Mucosa of descending colon (tissue), 3 donors: ENCODE results near the gene DHX34. TPM values are rescaled to one million over a fixed set of nuclear protein-coding genes. Genes with fewer than 3 reads are reported as not detected.

Experiments
- ATAC-seq: fragments of 200-7000 bp; cut with Tn5 transposase; one replicate; pipeline ENCODE4 v1.9.1; 2020; ENCODE audit warnings: mild to moderate bottlenecking, moderate library complexity
- DNase-seq, 3 donors: peaks; one replicate each; pipeline ENCODE4 v3.0.0-alpha.2; 2020
- H3K36me3 ChIP-seq: fragments of 200-600 bp; one replicate; pipeline ENCODE4 v1.8.0; 2021; ENCODE audit warnings: low read depth, mild to moderate bottlenecking
- H3K4me1 ChIP-seq: fragments of 200-600 bp; one replicate; pipeline ENCODE4 v1.8.0; 2021; ENCODE audit warnings: low read depth, mild to moderate bottlenecking
- H3K4me3 ChIP-seq: fragments of 200-600 bp; one replicate; pipeline ENCODE4 v1.8.0; 2021; ENCODE audit warnings: mild to moderate bottlenecking
- H3K9me3 ChIP-seq: fragments of 200-600 bp; one replicate; pipeline ENCODE4 v1.8.0; 2021; ENCODE audit warnings: mild to moderate bottlenecking
- intact Hi-C, 2 donors: fragments of 100-400 bp; cut with DNase I in 1 of 2; cut with micrococcal nuclease in 1 of 2; formaldehyde crosslinking; loops; one replicate each; pipeline versions ENCODE4 v1.11.0 to v1.11.1; 2022; cut with DNase I, micrococcal nuclease
- total RNA-seq, 3 donors: library from RNA; stranded (reverse); fragmentation: NEBNext Ultra II Directional in 2 of 3; extraction: Animal tissue kit (Norgen Biotek cat#: 25700) in 2 of 3; gene quantifications; one replicate each; pipeline versions ENCODE4 v1.2.1 to v1.2.4, GENCODE V29; 2021 to 2023
- TF ChIP-seq, protein P1 (sequence below): fragments of 200-600 bp; IDR thresholded peaks from one replicate; pipeline ENCODE4 v1.8.0; 2022; ENCODE audit warnings: antibody characterized with exemption, mild to moderate bottlenecking
- donor health status: DM: no; HTN: no; CAD: no; lungs with moderate emphysema.
- donor health status: DM: no; HTN: no; CAD: no.
- donor health status: DM: no; HTN: yes; CAD: no.

The DHX34 gene
- total RNA-seq, 3 donors from 2014 or later: 8.7 to 12.3 (median 11.0) TPM

DNA sequence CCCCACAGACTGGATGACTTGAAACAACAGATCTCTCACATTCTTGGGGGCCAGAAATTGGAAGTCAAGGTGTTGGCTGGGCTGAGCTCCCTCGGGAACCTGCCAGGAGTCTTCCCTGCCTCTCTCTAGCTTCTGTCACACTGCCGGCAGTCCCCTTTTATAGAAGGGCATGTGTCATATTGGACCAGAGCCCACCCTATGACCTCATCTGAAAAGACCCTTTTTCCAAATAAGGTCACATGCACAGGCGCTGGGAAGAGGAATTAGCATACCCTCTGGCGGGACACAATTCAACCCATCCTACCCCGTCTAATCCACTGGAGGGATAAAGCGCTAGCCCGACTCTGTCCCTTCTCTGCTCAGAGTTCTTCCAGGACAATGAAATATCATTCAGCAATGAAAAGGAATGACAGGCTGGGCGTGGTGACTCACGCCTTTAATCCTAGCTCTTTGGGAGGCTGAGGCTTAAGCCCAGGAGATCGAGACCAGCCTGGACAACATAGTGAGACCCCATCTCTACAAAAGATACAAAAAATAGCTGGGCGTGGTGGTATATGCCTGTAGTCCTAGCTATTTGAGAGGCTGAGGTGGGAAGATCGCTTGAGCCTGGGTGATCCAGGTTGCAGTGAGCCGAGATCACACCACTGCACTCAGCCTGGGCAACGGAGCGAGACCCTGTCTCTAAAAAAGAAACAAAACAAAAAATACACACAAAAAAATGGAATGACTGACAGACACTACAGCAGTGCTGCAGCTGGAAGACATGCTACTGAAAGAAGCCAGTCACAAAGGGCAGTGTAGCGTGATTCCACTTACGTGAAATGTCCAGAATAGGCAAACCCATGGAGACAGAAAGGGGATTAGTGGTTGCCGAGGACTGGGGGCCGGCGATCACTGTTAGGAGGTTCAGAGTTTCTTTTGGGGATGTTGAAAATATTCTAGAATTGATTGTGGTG is 41.7 kb downstream of the DHX34 start:
- no peaks in the 10 kb centered on the region for H3K36me3 ChIP-seq
- no peak overlapping the region for H3K4me3 ChIP-seq
- ATAC-seq (no peak), DNase-seq (no peak)
- TF ChIP-seq, protein P1, sequence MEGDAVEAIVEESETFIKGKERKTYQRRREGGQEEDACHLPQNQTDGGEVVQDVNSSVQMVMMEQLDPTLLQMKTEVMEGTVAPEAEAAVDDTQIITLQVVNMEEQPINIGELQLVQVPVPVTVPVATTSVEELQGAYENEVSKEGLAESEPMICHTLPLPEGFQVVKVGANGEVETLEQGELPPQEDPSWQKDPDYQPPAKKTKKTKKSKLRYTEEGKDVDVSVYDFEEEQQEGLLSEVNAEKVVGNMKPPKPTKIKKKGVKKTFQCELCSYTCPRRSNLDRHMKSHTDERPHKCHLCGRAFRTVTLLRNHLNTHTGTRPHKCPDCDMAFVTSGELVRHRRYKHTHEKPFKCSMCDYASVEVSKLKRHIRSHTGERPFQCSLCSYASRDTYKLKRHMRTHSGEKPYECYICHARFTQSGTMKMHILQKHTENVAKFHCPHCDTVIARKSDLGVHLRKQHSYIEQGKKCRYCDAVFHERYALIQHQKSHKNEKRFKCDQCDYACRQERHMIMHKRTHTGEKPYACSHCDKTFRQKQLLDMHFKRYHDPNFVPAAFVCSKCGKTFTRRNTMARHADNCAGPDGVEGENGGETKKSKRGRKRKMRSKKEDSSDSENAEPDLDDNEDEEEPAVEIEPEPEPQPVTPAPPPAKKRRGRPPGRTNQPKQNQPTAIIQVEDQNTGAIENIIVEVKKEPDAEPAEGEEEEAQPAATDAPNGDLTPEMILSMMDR: no peak
- H3K9me3 ChIP-seq: no peaks in the 10 kb centered on the region
- intact Hi-C loops: no loop called here
- H3K4me1 ChIP-seq: no peaks in the 10 kb centered on the region

DNA sequence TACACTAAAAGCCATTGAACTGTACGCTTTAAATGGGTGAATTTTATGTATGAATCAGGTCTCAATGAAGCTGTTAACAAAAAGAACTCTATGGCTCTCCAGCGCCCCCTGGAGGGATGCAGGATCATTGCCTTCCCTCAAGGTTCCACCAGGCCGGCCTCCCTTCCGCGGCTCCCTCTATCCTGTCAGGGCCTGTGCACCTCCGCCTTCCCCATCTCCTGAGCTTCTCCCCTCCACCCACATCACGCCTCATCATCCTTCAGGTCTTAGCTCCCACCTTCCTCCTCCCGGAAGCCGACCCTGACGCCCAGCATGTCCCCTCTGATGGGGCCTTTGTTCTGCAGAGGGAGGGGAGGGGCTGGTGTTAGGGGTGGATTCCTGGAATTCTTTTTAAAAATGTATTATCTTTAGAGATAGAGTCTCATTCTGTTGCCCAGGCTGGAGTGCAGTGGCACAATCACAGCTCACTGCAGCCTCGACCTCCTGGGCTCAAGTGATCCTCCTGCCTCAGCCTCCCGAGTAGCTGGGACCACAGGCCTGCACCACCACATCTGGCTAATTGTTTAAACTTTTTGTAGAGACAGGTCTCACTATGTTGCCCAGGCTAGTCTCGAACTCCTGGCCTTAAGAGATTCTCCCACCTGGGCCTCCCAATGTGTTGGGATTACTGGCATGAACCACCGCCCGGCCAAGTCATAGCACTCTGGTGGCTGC is 42.6 kb downstream of the DHX34 start:
- intact Hi-C loops: no loop called here
- no peak overlapping the region for H3K4me3 ChIP-seq
- DNase-seq: peak; percentile 71 to 80 (median 75)
- H3K4me1 ChIP-seq: no peaks in the 10 kb centered on the region
- TF ChIP-seq, protein P1: peak; percentile 77
- no peaks in the 10 kb centered on the region for H3K9me3 ChIP-seq
- no peaks in the 10 kb centered on the region for H3K36me3 ChIP-seq
- peak; percentile 91 for ATAC-seq

DNA sequence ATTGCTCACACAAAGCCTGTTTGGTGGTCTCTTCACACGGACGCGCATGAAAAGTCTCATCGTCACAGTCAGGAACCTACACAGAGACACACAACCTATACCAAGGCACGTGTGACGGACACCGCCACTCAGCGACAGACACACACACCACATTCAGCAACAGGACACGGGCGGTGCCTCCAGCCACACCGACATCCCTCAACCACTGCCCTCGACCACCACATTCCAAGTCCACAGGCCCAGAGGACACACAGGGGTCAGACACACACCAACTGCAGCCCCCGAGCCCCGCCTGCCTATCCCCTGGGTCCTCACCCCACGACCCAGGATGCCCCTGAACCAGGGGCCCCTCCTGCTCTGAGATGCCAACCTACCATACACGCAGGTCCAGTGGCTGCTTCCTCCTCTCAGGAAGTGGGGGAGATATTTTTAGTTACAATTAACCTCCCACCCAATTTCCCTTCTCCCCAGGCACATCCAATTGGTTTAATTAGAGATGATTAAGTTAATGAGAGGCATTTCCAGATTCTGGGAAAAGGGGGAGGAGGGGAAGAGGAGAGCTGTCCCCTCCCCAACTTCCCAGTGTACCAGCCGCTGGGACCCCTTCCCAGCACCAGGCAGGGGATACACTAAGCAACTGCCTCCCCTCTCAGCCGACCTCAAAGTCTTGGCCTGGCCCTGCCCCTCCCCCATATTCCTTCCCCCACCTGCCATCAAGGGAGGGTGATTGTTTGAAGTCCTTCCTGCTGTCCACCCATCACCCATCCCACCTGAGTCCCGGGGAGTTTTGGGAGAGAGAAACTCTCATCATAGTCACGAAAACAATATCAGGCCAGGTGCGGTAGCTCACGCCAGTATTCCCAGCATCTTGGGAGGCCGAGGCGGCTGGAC is 49.8 kb downstream of the DHX34 start:
- no peak for ATAC-seq
- H3K4me3 ChIP-seq: no peak overlapping the region

DNA sequence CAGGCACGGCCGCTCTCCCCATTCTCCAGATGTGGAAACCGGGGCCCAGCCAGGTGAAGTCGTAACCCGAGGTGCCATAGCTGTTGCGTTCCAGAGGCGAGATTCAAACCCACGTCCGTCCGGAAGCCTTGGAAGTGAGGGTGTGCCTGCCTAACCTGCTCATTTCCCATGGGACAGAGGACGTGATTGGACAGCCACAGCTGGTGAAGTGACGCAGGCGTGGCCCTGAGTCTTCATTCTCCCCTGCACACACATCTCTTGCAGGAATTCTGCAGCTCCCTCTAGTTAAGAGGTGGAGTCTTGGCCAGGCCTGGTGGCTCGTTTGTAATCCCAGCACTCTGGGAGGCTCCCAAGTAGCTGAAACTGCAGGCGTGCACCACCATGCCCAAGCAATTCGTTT is 53.4 kb downstream of the DHX34 start:
- H3K4me3 ChIP-seq: no peak overlapping the region
- ATAC-seq (no peak), DNase-seq (no peak)
- no peaks in the 10 kb centered on the region for H3K36me3 ChIP-seq
- no peaks in the 10 kb centered on the region for H3K9me3 ChIP-seq
- no peaks in the 10 kb centered on the region for H3K4me1 ChIP-seq
- intact Hi-C loops: no loop called here
- TF ChIP-seq, protein P1: no peak

More for the DNA sequence above, 49.8 kb downstream of the DHX34 start:
- Histone ChIP-seq H3K9me3 (no peaks in the 10 kb centered on the region), H3K4me1 (no peaks in the 10 kb centered on the region), H3K36me3 (no peaks in the 10 kb centered on the region)
- intact Hi-C loops: no loop called here
- TF ChIP-seq, protein P1: no peak
- no peak for DNase-seq
